ENCODE results near the gene UBE3B.

DNA sequence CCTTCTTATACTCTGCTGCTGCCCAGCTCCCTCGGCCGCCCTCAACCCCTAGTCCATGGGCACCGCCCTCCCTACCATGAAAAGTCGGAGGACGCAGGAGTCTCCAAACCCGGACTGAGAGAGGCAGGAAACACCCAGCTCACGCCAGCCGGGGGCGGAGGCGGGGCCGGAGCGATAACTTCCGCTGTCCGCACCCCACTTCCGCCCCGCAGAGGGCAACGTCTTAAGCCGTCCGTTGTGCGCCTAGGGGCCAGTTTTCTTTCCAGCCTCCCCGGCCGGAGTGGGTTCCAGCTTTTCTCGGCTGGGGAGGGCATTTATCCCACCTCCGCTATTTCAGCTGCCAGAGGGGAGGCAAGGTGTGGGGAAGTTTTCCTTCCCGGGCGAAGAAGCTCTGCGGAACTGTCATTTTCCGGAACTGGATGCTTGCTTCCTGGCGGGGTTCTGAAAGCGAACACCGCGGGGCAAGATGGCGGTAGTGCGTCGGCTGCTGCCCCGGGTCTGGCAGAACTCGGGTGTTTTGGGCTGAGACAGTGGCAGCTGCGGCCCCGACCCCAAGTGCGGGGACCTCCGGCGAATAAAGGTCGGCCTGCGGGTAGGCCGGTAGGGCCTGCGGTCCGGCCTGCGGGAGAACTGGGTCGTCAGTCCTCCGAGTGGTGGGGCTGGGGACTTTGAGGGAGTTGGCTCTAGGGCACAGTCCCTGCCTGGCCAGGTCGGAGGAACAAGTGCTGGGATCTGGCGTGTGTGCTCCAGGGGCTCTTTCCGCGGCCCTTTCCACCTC, at the start of gene UBE3B, which contains the start of gene KCTD10:
- TF ChIP-seq CTCF (IDR thresholded peaks at IDR 0.05; ENCODE audit: insufficient read depth, low read length) = no peak
- peak; percentile 79 for TF ChIP-seq REST (IDR thresholded peaks at IDR 0.05; ENCODE audit: insufficient replicate concordance, low read depth)
- peak; percentile 78; the same call in 1 of the 2 replicates for TF ChIP-seq POLR2AphosphoS5 (IDR thresholded peaks at IDR 0.05; ENCODE audit: low read depth)
- TF ChIP-seq SPI1 (IDR thresholded peaks at IDR 0.05; ENCODE audit: borderline replicate concordance, low read depth) = no peak
